ENCODE results near the gene C2. TPM values are rescaled to one million over a fixed set of nuclear protein-coding genes. Genes with fewer than 3 reads are reported as not detected.

The C2 gene
- polyA plus RNA-seq, 1 of the 3 experiments (the other 2 are of a cell fraction), result 0.43 TPM

- Histone ChIP-seq H3K4me3 (ENCODE audit: low read depth in 2 of 2, low read length in 1 of 2) (no peak overlapping the region), H3F3A (replicated peaks; ENCODE audit: insufficient read depth) (peaks cover 5% of the 10 kb centered on the region), H3K9me2 (no peaks in the 10 kb centered on the region), H3K27me3 (ENCODE audit: insufficient read depth) (no peaks in the 10 kb centered on the region), H3K79me2 (ENCODE audit: insufficient read depth) (no peaks in the 10 kb centered on the region), H3K4me2 (no peak overlapping the region), H3K9ac (no peak overlapping the region), H3K27ac (ENCODE audit: low read depth in 2 of 2, low read length in 1 of 2) (no peak overlapping the region), H3K9me3 (no peaks in the 10 kb centered on the region), H2AFZ (ENCODE audit: low read depth) (no peak overlapping the region), H3K36me3 (replicated peaks in 1 of 2; ENCODE audit: control insufficient read depth in 1 of 2, insufficient read depth in 2 of 2, low read length in 1 of 2) (peaks cover 0 to 46% of the 10 kb centered on the region in 2 experiments), H4K20me1 (ENCODE audit: insufficient read depth) (no peaks in the 10 kb centered on the region), H3K4me1 (ENCODE audit: control insufficient read depth in 1 of 2, insufficient read depth in 2 of 2, low read depth in 1 of 2, low read length in 1 of 2) (no peaks in the 10 kb centered on the region)
- DNase-seq, result no peak
- TF ChIP-seq MXI1 (IDR thresholded peaks at IDR 0.05; ENCODE audit: low read depth, low read length) (no peak), YY1 (IDR thresholded peaks at IDR 0.05; ENCODE audit: low read depth) (no peak), RXRA (IDR thresholded peaks at IDR 0.05; ENCODE audit: borderline replicate concordance, low read depth) (no peak), RFX5 (IDR thresholded peaks at IDR 0.05; ENCODE audit: low read length) (no peak), CTCF (IDR thresholded peaks at IDR 0.05) (no peak), SMC3 (IDR thresholded peaks at IDR 0.05; ENCODE audit: low read depth, low read length) (no peak), TAF1 (IDR thresholded peaks at IDR 0.05; ENCODE audit: borderline replicate concordance, low read depth, low read length) (no peak), EZH2phosphoT487 (IDR thresholded peaks at IDR 0.05; ENCODE audit: borderline replicate concordance, low read depth) (no peak), CHD2 (IDR thresholded peaks at IDR 0.05; ENCODE audit: low read length, partially characterized antibody) (no peak), GABPA (IDR thresholded peaks at IDR 0.05; ENCODE audit: low read depth) (no peak), TCF12 (IDR thresholded peaks at IDR 0.05) (no peak), MEF2A (IDR thresholded peaks at IDR 0.05; ENCODE audit: borderline replicate concordance, low read depth) (no peak), NRF1 (IDR thresholded peaks at IDR 0.05; ENCODE audit: low read depth, low read length) (no peak), TEAD4 (IDR thresholded peaks at IDR 0.05; ENCODE audit: borderline replicate concordance, insufficient read depth) (no peak)
- TF ChIP-seq, protein P1, sequence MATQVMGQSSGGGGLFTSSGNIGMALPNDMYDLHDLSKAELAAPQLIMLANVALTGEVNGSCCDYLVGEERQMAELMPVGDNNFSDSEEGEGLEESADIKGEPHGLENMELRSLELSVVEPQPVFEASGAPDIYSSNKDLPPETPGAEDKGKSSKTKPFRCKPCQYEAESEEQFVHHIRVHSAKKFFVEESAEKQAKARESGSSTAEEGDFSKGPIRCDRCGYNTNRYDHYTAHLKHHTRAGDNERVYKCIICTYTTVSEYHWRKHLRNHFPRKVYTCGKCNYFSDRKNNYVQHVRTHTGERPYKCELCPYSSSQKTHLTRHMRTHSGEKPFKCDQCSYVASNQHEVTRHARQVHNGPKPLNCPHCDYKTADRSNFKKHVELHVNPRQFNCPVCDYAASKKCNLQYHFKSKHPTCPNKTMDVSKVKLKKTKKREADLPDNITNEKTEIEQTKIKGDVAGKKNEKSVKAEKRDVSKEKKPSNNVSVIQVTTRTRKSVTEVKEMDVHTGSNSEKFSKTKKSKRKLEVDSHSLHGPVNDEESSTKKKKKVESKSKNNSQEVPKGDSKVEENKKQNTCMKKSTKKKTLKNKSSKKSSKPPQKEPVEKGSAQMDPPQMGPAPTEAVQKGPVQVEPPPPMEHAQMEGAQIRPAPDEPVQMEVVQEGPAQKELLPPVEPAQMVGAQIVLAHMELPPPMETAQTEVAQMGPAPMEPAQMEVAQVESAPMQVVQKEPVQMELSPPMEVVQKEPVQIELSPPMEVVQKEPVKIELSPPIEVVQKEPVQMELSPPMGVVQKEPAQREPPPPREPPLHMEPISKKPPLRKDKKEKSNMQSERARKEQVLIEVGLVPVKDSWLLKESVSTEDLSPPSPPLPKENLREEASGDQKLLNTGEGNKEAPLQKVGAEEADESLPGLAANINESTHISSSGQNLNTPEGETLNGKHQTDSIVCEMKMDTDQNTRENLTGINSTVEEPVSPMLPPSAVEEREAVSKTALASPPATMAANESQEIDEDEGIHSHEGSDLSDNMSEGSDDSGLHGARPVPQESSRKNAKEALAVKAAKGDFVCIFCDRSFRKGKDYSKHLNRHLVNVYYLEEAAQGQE (IDR thresholded peaks at IDR 0.05; ENCODE audit: low read depth, low read length), result no peak
- TF ChIP-seq, protein P2, sequence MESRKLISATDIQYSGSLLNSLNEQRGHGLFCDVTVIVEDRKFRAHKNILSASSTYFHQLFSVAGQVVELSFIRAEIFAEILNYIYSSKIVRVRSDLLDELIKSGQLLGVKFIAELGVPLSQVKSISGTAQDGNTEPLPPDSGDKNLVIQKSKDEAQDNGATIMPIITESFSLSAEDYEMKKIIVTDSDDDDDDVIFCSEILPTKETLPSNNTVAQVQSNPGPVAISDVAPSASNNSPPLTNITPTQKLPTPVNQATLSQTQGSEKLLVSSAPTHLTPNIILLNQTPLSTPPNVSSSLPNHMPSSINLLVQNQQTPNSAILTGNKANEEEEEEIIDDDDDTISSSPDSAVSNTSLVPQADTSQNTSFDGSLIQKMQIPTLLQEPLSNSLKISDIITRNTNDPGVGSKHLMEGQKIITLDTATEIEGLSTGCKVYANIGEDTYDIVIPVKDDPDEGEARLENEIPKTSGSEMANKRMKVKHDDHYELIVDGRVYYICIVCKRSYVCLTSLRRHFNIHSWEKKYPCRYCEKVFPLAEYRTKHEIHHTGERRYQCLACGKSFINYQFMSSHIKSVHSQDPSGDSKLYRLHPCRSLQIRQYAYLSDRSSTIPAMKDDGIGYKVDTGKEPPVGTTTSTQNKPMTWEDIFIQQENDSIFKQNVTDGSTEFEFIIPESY (IDR thresholded peaks at IDR 0.05; ENCODE audit: borderline replicate concordance, low read depth), result no peak
- TF ChIP-seq, protein P3, sequence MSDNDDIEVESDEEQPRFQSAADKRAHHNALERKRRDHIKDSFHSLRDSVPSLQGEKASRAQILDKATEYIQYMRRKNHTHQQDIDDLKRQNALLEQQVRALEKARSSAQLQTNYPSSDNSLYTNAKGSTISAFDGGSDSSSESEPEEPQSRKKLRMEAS (IDR thresholded peaks at IDR 0.05; ENCODE audit: low read depth), result no peak
- ChIA-PET CTCF (interaction anchor here (1.1 to 1.6 kb wide), 2 partner anchors 10 to 16 kb away, joined by 5 to 7 read pairs; no protein-coding TSS in a partner anchor), POLR2A (interaction anchor here (0.9 kb wide), 1 partner anchor 16 kb away, joined by 4 read pairs; no protein-coding TSS in a partner anchor)
- WGBS (ENCODE audit: low lambda C conversion rate), result 90% methylated on average over 8 of the region's 10 CpGs
Measured at GRCh38 chr6:31879901-31880300, 47.6 kb upstream of the C2 start.

All from SK-N-SH (cell line).